HG03575 (cell line): ENCODE data around the gene ARCN1.
"Not testable (repeated sequence)": the region's sequence is repeated elsewhere in the genome, so short reads cannot be mapped to it uniquely, and the experiment has no call there.

ENCODE experiments used
- ATAC-seq: cut with Tn5 transposase; IDR thresholded peaks from one replicate; pipeline ENCODE4 v1.9.1; 2021; ENCODE audit not compliant: unreplicated experiment, insufficient number of reproducible peaks, low FRiP score; ENCODE audit errors: extremely low read depth

The ARCN1 gene

GRCh38 chr11:118537409-118537980, 34.7 kb upstream of the ARCN1 start:
- ATAC-seq = no peak

GRCh38 chr11:118544010-118544646, 28.1 kb upstream of the ARCN1 start:
- no peak for ATAC-seq

GRCh38 chr11:118544647-118545010, 27.6 kb upstream of the ARCN1 start:
- no peak for ATAC-seq

- ATAC-seq = no peak
Observed at GRCh38 chr11:118545533-118545932, 26.7 kb upstream of the ARCN1 start.

- no peak for ATAC-seq
Observed at GRCh38 chr11:118547132-118547531, 25.1 kb upstream of the ARCN1 start.

GRCh38 chr11:118552341-118552740, 19.9 kb upstream of the ARCN1 start:
- ATAC-seq = no peak

GRCh38 chr11:118560806-118561205, 11.4 kb upstream of the ARCN1 start:
- ATAC-seq = no peak

GRCh38 chr11:118565051-118565450, 7.2 kb upstream of the ARCN1 start:
- ATAC-seq = no peak

GRCh38 chr11:118569670-118570069, 2.5 kb upstream of the ARCN1 start:
- no peak for ATAC-seq

GRCh38 chr11:118570787-118571186, 1.4 kb upstream of the ARCN1 start:
- ATAC-seq = no peak

- not testable (repeated sequence) for ATAC-seq
Observed at GRCh38 chr11:118571701-118572060, 528 bp upstream of the ARCN1 start.

- no peak for ATAC-seq
Observed at GRCh38 chr11:118572981-118573550, 857 bp downstream of the ARCN1 start.

GRCh38 chr11:118574636-118575035, 2.4 kb downstream of the ARCN1 start:
- ATAC-seq = no peak

GRCh38 chr11:118577995-118578394, 5.8 kb downstream of the ARCN1 start:
- ATAC-seq = not testable (repeated sequence)

GRCh38 chr11:118581057-118581456, 8.8 kb downstream of the ARCN1 start:
- ATAC-seq = no peak

GRCh38 chr11:118587952-118588351, 15.7 kb downstream of the ARCN1 start:
- no peak for ATAC-seq

GRCh38 chr11:118592616-118593367, 20.6 kb downstream of the ARCN1 start:
- ATAC-seq = no peak

- not testable (repeated sequence) for ATAC-seq
Observed at GRCh38 chr11:118594984-118595383, 22.8 kb downstream of the ARCN1 start.

GRCh38 chr11:118596224-118597146, 24.3 kb downstream of the ARCN1 start:
- no peak for ATAC-seq
